Measurements from ENCODE around the gene ARPC1B. TPM values are rescaled to one million over a fixed set of nuclear protein-coding genes. Genes with fewer than 3 reads are reported as not detected.
A peak's percentile ranks its signal among the peaks of the same experiment; 100 is the strongest.
"Not testable (repeated sequence)": the region's sequence is repeated elsewhere in the genome, so short reads cannot be mapped to it uniquely, and the experiment has no call there.

Gene ARPC1B
- total and polyA plus RNA-seq, 4 experiments from 2014 or later: 188 to 906 (median 527) TPM

DNA sequence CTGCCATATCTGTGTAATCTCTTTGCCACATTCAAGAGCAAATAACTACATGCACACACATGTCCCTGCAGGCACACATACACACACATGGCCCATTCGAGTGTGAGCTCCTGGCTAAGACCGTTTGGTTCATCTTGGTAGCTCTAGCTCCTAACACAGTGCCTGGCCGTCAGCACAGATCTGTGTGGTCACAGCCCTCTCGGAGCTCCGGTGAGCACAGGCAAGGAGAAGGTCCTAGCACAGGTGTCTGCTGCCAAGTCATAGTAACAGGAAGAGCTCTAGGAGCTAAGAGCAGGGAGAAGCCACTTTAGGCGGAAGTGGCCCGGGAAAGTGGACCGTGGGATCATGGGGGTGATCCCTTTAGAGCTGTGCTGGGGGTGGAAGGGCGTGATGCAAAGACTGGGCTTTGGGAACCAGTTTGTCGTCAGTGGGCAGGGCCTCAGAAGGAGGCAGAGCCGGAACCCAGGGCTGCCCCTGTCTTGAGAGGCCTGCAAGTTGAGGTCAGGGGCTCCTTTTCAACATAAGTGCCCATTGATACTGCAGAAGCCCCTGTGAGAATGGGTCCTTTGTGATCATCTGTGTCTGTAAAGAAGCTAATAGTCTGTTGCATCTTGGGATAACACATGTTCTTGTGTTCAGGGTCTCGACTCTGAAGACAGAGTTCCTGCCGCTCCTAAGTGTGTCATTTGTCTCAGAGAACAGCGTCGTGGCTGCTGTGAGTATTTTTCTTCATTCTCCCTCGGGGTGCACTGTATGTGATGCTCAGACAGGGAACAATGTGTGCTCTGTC, 16.6 kb upstream of the ARPC1B start:
- no peaks in the 10 kb centered on the region for H3K27me3 ChIP-seq (ENCODE audit: insufficient read depth, low read length)
- intact Hi-C loops (cut with micrococcal nuclease): no loop called here
- peaks cover 46% of the 10 kb centered on the region for H3K36me3 ChIP-seq (ENCODE audit: insufficient read depth, low read length)
- Mint-ChIP-seq H3K36me3 (peaks cover 21 to 58% of the 10 kb centered on the region in 2 donors), H3K4me3 (no peak overlapping the region), H3K27ac (peak overlapping the region in 2 of 7 donors; percentile 57 to 79), H3K9me3 (no peaks in the 10 kb centered on the region), H3K4me1 (peaks cover 0 to 2% (median 0%) of the 10 kb centered on the region in 4 donors), H3K27me3 (no peaks in the 10 kb centered on the region)
- no peak overlapping the region for H3K4me3 ChIP-seq (ENCODE audit: low read length in 2 of 2)
- no peak overlapping the region for H3K27ac ChIP-seq (ENCODE audit: low read depth, low read length)
- no peaks in the 10 kb centered on the region for H3K4me1 ChIP-seq (ENCODE audit: insufficient read depth, low read length)
- DNase-seq: no peak
- H3K9me3 ChIP-seq (ENCODE audit: control insufficient read depth in 1 of 2, low read length in 2 of 2): no peaks in the 10 kb centered on the region
- ChIA-PET POLR2A (ENCODE audit: partially characterized antibody) (no interaction called here), CTCF (ENCODE audit: partially characterized antibody) (interaction anchor here (0.6 to 1.6 kb wide), 4 partner anchors 8 to 51 kb away, joined by 3 to 4 read pairs (median 4); partner anchors contain the start of genes BUD31 and PDAP1)

DNA sequence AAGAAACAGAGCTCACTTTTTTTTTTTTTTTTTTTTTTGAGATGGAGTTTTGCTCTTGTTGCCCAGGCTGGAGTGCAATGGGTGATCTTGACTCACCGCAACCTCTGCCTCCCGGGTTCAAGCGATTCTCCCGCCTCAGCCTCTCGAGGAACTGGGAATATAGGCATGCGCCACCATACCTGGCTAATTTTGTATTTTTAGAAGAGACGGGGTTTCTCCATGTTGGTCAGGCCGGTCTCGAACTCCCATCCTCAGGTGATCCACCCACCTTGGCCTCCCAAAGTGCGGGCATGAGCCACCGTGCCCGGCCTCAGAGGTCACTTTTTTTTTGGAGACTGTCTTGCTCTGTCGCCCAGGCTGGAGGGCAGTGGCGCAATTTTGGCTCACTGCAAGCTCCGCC, 16.0 kb upstream of the ARPC1B start:
- H3K27ac ChIP-seq (ENCODE audit: low read depth, low read length); H3K9me3 ChIP-seq (ENCODE audit: control insufficient read depth in 1 of 2, low read length in 2 of 2); H3K27me3 ChIP-seq (ENCODE audit: insufficient read depth, low read length); H3K4me3 Mint-ChIP-seq; H3K9me3 Mint-ChIP-seq; DNase-seq; H3K27ac Mint-ChIP-seq; H3K4me1 ChIP-seq (ENCODE audit: insufficient read depth, low read length); H3K27me3 Mint-ChIP-seq; H3K4me1 Mint-ChIP-seq; POLR2A ChIA-PET (ENCODE audit: partially characterized antibody); intact Hi-C loops (cut with micrococcal nuclease); H3K4me3 ChIP-seq (ENCODE audit: low read length in 2 of 2): not testable (repeated sequence)
- H3K36me3 ChIP-seq (ENCODE audit: insufficient read depth, low read length): peaks cover 49% of the 10 kb centered on the region
- CTCF ChIA-PET (ENCODE audit: partially characterized antibody): interaction anchor here (1.0 to 1.3 kb wide), 2 partner anchors 35 to 50 kb away, joined by 3 to 4 read pairs; partner anchors contain the start of genes BUD31 and PDAP1
- peaks cover 21 to 61% of the 10 kb centered on the region in 2 donors for H3K36me3 Mint-ChIP-seq

DNA sequence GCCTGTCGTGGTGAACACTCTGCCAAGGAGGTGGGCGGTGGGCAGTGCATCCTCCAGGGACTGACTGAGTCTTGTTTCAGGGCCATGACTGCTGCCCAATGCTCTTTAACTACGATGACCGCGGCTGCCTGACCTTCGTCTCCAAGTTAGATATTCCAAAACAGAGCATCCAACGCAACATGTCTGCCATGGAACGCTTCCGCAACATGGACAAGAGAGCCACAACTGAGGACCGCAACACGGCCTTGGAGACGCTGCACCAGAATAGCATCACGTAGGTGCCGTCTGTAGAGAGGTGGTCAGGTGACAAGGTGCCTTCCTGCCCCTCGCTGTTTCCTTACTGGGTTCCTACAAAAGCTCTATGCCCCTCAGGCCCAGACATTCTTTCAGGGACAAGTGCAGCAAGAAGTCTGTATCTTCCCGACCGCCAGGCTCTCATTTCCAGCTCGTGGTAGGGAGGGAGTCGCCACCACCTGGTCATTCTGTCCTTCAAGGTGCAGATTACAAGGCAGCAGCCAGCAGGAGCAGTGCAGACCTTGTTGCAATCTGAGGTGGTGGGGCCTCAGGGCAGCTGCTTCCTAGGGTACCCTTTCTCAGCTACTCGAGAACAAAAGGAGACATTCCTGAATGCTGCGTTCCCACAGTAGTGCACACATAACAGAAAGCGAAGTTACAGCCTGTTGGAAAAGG, 14.9 kb upstream of the ARPC1B start:
- H3K9me3 ChIP-seq (ENCODE audit: control insufficient read depth in 1 of 2, low read length in 2 of 2): no peaks in the 10 kb centered on the region
- H3K27me3 ChIP-seq (ENCODE audit: insufficient read depth, low read length): no peaks in the 10 kb centered on the region
- peaks cover 47% of the 10 kb centered on the region for H3K36me3 ChIP-seq (ENCODE audit: insufficient read depth, low read length)
- CTCF ChIA-PET (ENCODE audit: partially characterized antibody): interaction anchor here (0.5 kb wide), 1 partner anchor 204 kb away, joined by 3 read pairs; no protein-coding TSS in a partner anchor
- H3K4me1 ChIP-seq (ENCODE audit: insufficient read depth, low read length): no peaks in the 10 kb centered on the region
- H3K36me3 Mint-ChIP-seq: peaks cover 21 to 61% of the 10 kb centered on the region in 2 donors
- peak overlapping the region in 1 of 7 donors; percentile 70 for H3K27ac Mint-ChIP-seq
- H3K27me3 Mint-ChIP-seq: no peaks in the 10 kb centered on the region
- intact Hi-C loops (cut with micrococcal nuclease): no loop called here
- POLR2A ChIA-PET (ENCODE audit: partially characterized antibody): no interaction called here
- no peak overlapping the region for H3K4me3 ChIP-seq (ENCODE audit: low read length in 2 of 2)
- H3K4me1 Mint-ChIP-seq: peaks cover 0 to 2% (median 0%) of the 10 kb centered on the region in 4 donors
- H3K4me3 Mint-ChIP-seq: no peak overlapping the region
- no peak for DNase-seq
- H3K27ac ChIP-seq (ENCODE audit: low read depth, low read length): no peak overlapping the region
- H3K9me3 Mint-ChIP-seq: no peaks in the 10 kb centered on the region

DNA sequence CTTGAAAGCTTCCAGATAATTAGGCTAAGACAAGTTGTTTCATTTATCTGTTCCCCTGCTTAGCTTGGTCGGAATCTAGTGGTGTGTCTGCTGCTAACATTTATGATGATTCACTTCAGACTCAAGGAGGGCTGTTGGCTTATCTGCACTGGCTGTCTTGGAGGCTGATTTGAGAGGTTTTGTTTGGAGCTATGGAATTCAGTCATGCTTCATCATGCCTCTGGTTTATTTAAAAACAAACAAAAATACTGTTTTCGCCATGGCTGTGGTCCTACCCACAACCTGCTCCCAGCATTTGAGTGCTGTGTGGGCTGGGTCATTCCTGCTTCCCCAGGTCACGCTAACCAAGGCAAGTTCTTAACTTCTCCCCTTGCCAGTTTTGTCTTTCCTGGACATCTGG, 11.7 kb upstream of the ARPC1B start:
- intact Hi-C loops (cut with micrococcal nuclease): no loop called here
- ChIA-PET CTCF (ENCODE audit: partially characterized antibody) (interaction anchor here (0.7 to 5.1 kb wide), 7 partner anchors 9 to 340 kb away, joined by 3 to 38 read pairs (median 4); partner anchors contain the start of genes BUD31 and PDAP1), POLR2A (ENCODE audit: partially characterized antibody) (no interaction called here)
- no peaks in the 10 kb centered on the region for H3K27me3 ChIP-seq (ENCODE audit: insufficient read depth, low read length)
- H3K9me3 ChIP-seq (ENCODE audit: control insufficient read depth in 1 of 2, low read length in 2 of 2): no peaks in the 10 kb centered on the region
- Mint-ChIP-seq H3K27me3 (no peaks in the 10 kb centered on the region), H3K27ac (no peak overlapping the region), H3K9me3 (no peaks in the 10 kb centered on the region), H3K36me3 (peaks cover 26 to 59% of the 10 kb centered on the region in 2 donors), H3K4me1 (peaks cover 0 to 2% (median 0%) of the 10 kb centered on the region in 4 donors), H3K4me3 (no peak overlapping the region)
- H3K4me3 ChIP-seq (ENCODE audit: low read length in 2 of 2): no peak overlapping the region
- H3K4me1 ChIP-seq (ENCODE audit: insufficient read depth, low read length): no peaks in the 10 kb centered on the region
- H3K36me3 ChIP-seq (ENCODE audit: insufficient read depth, low read length): peaks cover 55% of the 10 kb centered on the region
- no peak overlapping the region for H3K27ac ChIP-seq (ENCODE audit: low read depth, low read length)
- DNase-seq: no peak

DNA sequence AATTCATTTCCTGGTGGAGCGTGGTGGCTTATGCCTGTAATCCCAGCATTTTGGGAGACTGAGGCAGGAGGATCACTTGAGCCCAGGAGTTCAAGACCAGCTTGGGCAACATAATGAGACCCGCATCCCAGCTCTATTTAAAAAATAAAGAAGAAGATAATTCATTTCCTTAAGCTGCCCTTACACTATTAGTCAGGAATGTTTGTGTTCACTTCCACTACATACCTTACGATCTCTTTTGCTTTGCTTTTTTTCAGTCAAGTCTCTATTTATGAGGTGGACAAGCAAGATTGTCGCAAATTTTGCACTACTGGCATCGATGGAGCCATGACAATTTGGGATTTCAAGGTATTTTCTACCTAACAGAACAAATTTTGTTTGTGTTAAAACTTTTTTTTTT, 11.2 kb upstream of the ARPC1B start:
- Histone ChIP-seq H3K9me3 (ENCODE audit: control insufficient read depth in 1 of 2, low read length in 2 of 2) (no peaks in the 10 kb centered on the region), H3K4me3 (ENCODE audit: low read length in 2 of 2) (no peak overlapping the region), H3K4me1 (ENCODE audit: insufficient read depth, low read length) (no peaks in the 10 kb centered on the region), H3K27me3 (ENCODE audit: insufficient read depth, low read length) (no peaks in the 10 kb centered on the region), H3K36me3 (ENCODE audit: insufficient read depth, low read length) (peaks cover 50% of the 10 kb centered on the region), H3K27ac (ENCODE audit: low read depth, low read length) (no peak overlapping the region)
- Mint-ChIP-seq H3K4me1 (no peaks in the 10 kb centered on the region), H3K4me3 (no peak overlapping the region), H3K27ac (no peak overlapping the region), H3K36me3 (peaks cover 21 to 54% of the 10 kb centered on the region in 2 donors), H3K9me3 (no peaks in the 10 kb centered on the region), H3K27me3 (no peaks in the 10 kb centered on the region)
- DNase-seq: no peak
- intact Hi-C loops (cut with micrococcal nuclease): no loop called here
- ChIA-PET POLR2A (ENCODE audit: partially characterized antibody) (no interaction called here), CTCF (ENCODE audit: partially characterized antibody) (interaction anchor here (0.7 to 5.1 kb wide), 7 partner anchors 9 to 340 kb away, joined by 3 to 38 read pairs (median 4); partner anchors contain the start of genes BUD31 and PDAP1)

DNA sequence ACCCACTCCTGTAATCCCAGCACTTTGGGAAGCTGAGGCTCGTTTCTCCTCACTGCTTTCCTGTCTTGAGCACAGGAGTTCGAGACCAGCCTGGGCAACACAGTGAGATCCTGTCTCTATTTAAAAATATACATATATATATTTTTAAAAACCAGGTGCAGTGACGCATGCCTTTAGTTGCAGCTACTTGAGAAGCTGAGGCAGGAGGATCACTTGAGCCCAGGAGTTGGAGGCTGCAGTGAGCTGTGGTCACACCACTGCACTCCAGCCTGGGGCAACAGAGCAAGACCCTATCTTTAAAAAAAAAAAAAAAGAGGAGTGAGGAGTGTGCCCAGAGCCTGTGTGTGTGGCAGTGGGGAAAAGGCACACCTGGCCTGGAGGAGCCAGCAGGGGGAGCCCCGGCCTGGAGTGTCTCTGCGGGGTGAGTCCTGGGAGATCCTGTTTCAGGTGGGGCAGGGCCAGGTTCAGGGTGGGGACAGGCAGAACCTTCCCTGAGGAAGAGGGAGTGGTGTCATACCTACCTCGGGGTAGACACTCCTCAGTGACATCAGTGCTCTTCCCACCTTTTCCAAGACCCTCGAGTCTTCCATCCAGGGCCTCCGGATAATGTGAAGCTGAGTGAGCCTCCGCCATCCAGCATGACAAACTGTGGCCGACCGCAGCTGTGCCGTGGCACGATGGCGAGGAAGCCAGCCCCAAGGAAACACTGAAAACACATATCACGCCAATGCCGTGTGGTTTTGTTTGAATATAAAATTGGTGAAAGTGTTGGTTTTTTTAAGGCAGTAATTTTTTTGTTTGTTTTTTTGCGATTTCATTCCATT, 9.0 kb upstream of the ARPC1B start:
- H3K36me3 ChIP-seq (ENCODE audit: insufficient read depth, low read length): peaks cover 38% of the 10 kb centered on the region
- Mint-ChIP-seq H3K9me3 (no peaks in the 10 kb centered on the region), H3K27ac (peak overlapping the region in 4 of 7 donors; percentile 32 to 89 (median 50)), H3K4me1 (no peaks in the 10 kb centered on the region), H3K27me3 (no peaks in the 10 kb centered on the region), H3K36me3 (peaks cover 15 to 49% of the 10 kb centered on the region in 2 donors), H3K4me3 (no peak overlapping the region)
- intact Hi-C loops (cut with micrococcal nuclease): loop anchor here (1.0 kb wide), 2 partner anchors 22 to 43 kb away; partner anchors contain the start of genes BUD31 and PDAP1
- POLR2A ChIA-PET (ENCODE audit: partially characterized antibody): interaction anchor here (0.7 to 1.8 kb wide), 7 partner anchors 10 to 43 kb away, joined by 3 to 6 read pairs (median 4); partner anchors contain the start of genes BUD31 and PDAP1
- H3K9me3 ChIP-seq (ENCODE audit: control insufficient read depth in 1 of 2, low read length in 2 of 2): no peaks in the 10 kb centered on the region
- H3K27ac ChIP-seq (ENCODE audit: low read depth, low read length): no peak overlapping the region
- no peak overlapping the region for H3K4me3 ChIP-seq (ENCODE audit: low read length in 2 of 2)
- CTCF ChIA-PET (ENCODE audit: partially characterized antibody): interaction anchor here (0.7 to 5.1 kb wide), 18 partner anchors 8 to 766 kb away, joined by 3 to 38 read pairs (median 4); partner anchors contain the start of genes ATP5MF, BUD31, PDAP1 and ZKSCAN5
- peak; percentile 62 to 70 (median 66) for DNase-seq
- H3K27me3 ChIP-seq (ENCODE audit: insufficient read depth, low read length): no peaks in the 10 kb centered on the region
- no peaks in the 10 kb centered on the region for H3K4me1 ChIP-seq (ENCODE audit: insufficient read depth, low read length)
